Neural progenitor cell (in vitro differentiated cells): ENCODE results near the gene GATAD2A.

Source experiments
- EZH2 ChIP-seq: fragments of 200-600 bp; sonication (generic); IDR thresholded peaks from 2 replicates; pipeline ENCODE4 v1.6.1; 2017; ENCODE audit warnings: antibody characterized with exemption, mild to moderate bottlenecking, moderate library complexity
- TF ChIP-seq, protein P1 (sequence below): fragments of 200-600 bp; sonication (generic); IDR thresholded peaks from 2 replicates; pipeline ENCODE4 v1.5.1; 2017; ENCODE audit warnings: antibody characterized with exemption, mild to moderate bottlenecking

- TF ChIP-seq, protein P1, sequence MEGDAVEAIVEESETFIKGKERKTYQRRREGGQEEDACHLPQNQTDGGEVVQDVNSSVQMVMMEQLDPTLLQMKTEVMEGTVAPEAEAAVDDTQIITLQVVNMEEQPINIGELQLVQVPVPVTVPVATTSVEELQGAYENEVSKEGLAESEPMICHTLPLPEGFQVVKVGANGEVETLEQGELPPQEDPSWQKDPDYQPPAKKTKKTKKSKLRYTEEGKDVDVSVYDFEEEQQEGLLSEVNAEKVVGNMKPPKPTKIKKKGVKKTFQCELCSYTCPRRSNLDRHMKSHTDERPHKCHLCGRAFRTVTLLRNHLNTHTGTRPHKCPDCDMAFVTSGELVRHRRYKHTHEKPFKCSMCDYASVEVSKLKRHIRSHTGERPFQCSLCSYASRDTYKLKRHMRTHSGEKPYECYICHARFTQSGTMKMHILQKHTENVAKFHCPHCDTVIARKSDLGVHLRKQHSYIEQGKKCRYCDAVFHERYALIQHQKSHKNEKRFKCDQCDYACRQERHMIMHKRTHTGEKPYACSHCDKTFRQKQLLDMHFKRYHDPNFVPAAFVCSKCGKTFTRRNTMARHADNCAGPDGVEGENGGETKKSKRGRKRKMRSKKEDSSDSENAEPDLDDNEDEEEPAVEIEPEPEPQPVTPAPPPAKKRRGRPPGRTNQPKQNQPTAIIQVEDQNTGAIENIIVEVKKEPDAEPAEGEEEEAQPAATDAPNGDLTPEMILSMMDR: no peak
- no peak for TF ChIP-seq EZH2
Observed at GRCh38 chr19:19384486-19384885, 21.0 kb upstream of the GATAD2A start.
